ENCODE data around the gene LYPD4. TPM values are rescaled to one million over a fixed set of nuclear protein-coding genes. Genes with fewer than 3 reads are reported as not detected.

The LYPD4 gene
- total RNA-seq, 1 donor from 2014 or later: not detected

GRCh38 chr19:41860419-41861115 is 16.1 kb upstream of the LYPD4 start:
- Mint-ChIP-seq H3K9me3 (ENCODE audit: unreplicated experiment) (no peaks in the 10 kb centered on the region), H3K4me1 (ENCODE audit: unreplicated experiment) (peaks cover 39% of the 10 kb centered on the region), H3K4me3 (ENCODE audit: unreplicated experiment) (peak overlapping the region; percentile 97), H3K36me3 (ENCODE audit: low read depth, unreplicated experiment) (peaks cover 45% of the 10 kb centered on the region), H3K27ac (ENCODE audit: unreplicated experiment) (peak overlapping the region; percentile 97), H3K27me3 (ENCODE audit: unreplicated experiment) (peaks cover 26% of the 10 kb centered on the region)
- no peak for TF ChIP-seq CTCF (IDR thresholded peaks at IDR 0.05; ENCODE audit: unreplicated experiment)
- DNase-seq (ENCODE audit: low spot score): no peak

GRCh38 chr19:41859618-41860418 is 15.3 kb upstream of the LYPD4 start, which contains the start of gene RPS19:
Gene RPS19 (plus strand): TSS chr19:41860255. CDS start chr19:41860775, 520 bp downstream.
- Mint-ChIP-seq H3K9me3 (ENCODE audit: unreplicated experiment) (no peaks in the 10 kb centered on the region), H3K4me3 (ENCODE audit: unreplicated experiment) (peak within 1 kb of the TSS; percentile 98), H3K36me3 (ENCODE audit: low read depth, unreplicated experiment) (peaks cover 42% of the 10 kb centered on the region), H3K27ac (ENCODE audit: unreplicated experiment) (peak within 1 kb of the TSS; percentile 100), H3K27me3 (ENCODE audit: unreplicated experiment) (peaks cover 26% of the 10 kb centered on the region), H3K4me1 (ENCODE audit: unreplicated experiment) (peaks cover 39% of the 10 kb centered on the region)
- peak; percentile 77 for TF ChIP-seq CTCF (IDR thresholded peaks at IDR 0.05; ENCODE audit: unreplicated experiment)
- peak; percentile 98 for DNase-seq (ENCODE audit: low spot score)

- H3K27me3 Mint-ChIP-seq (ENCODE audit: unreplicated experiment): peaks cover 27% of the 10 kb centered on the region
- peak overlapping the region; percentile 100 for H3K27ac Mint-ChIP-seq (ENCODE audit: unreplicated experiment)
- H3K36me3 Mint-ChIP-seq (ENCODE audit: low read depth, unreplicated experiment): peaks cover 36% of the 10 kb centered on the region
- H3K4me1 Mint-ChIP-seq (ENCODE audit: unreplicated experiment): peaks cover 33% of the 10 kb centered on the region
- DNase-seq (ENCODE audit: low spot score): no peak
- H3K4me3 Mint-ChIP-seq (ENCODE audit: unreplicated experiment): peak overlapping the region; percentile 98
- no peaks in the 10 kb centered on the region for H3K9me3 Mint-ChIP-seq (ENCODE audit: unreplicated experiment)
- no peak for TF ChIP-seq CTCF (IDR thresholded peaks at IDR 0.05; ENCODE audit: unreplicated experiment)
These were observed 14.7 kb upstream of the LYPD4 start for GRCh38 chr19:41859213-41859617.

DNA sequence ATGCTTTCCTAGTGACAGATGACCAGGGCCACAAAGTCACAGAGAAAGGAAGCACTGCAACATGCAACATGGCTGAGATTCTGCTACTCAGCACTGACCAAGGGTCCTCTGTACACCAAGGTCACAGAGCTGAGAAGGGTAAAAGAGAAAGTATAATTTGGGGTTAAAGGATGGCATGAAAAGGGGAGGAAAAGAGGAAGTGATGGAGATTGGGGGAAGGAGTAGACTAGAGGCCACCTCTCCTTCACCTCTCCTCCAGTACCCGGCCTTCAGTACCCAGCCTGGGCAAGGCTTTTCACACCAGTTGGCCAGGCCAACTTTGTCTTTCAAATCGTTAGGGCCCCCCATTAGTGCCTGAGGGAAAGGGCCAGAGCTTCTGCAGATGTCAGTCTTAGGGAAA is 9.3 kb upstream of the LYPD4 start:
- no peak for DNase-seq (ENCODE audit: low spot score)
- Mint-ChIP-seq H3K9me3 (ENCODE audit: unreplicated experiment) (no peaks in the 10 kb centered on the region), H3K36me3 (ENCODE audit: low read depth, unreplicated experiment) (no peaks in the 10 kb centered on the region), H3K4me3 (ENCODE audit: unreplicated experiment) (no peak overlapping the region), H3K27me3 (ENCODE audit: unreplicated experiment) (peaks cover 8% of the 10 kb centered on the region), H3K4me1 (ENCODE audit: unreplicated experiment) (peaks cover 4% of the 10 kb centered on the region), H3K27ac (ENCODE audit: unreplicated experiment) (no peak overlapping the region)
- no peak for TF ChIP-seq CTCF (IDR thresholded peaks at IDR 0.05; ENCODE audit: unreplicated experiment)

GRCh38 chr19:41853344-41853743 is 8.9 kb upstream of the LYPD4 start:
- Mint-ChIP-seq H3K9me3 (ENCODE audit: unreplicated experiment) (no peaks in the 10 kb centered on the region), H3K27me3 (ENCODE audit: unreplicated experiment) (peaks cover 8% of the 10 kb centered on the region), H3K4me1 (ENCODE audit: unreplicated experiment) (peaks cover 4% of the 10 kb centered on the region), H3K4me3 (ENCODE audit: unreplicated experiment) (no peak overlapping the region), H3K36me3 (ENCODE audit: low read depth, unreplicated experiment) (no peaks in the 10 kb centered on the region), H3K27ac (ENCODE audit: unreplicated experiment) (no peak overlapping the region)
- no peak for DNase-seq (ENCODE audit: low spot score)
- no peak for TF ChIP-seq CTCF (IDR thresholded peaks at IDR 0.05; ENCODE audit: unreplicated experiment)

Data from endothelial cell (in vitro differentiated cells).